Duodenal mucosa (tissue), 2 donors: ENCODE results near the gene SLC16A3.

Experiments
- H3K27ac ChIP-seq: one replicate; pipeline ENCODE4 v1.7.0; 2013; ENCODE audit warnings: low read depth, low read length
- H3K27me3 ChIP-seq, 2 donors: one replicate each; pipeline ENCODE4 v1.7.0; 2013; ENCODE audit warnings: low read length in 2 of 2, control low read depth in 1 of 2; ENCODE audit not compliant: insufficient read depth in 2 of 2, control insufficient read depth in 1 of 2
- H3K36me3 ChIP-seq, 2 donors: one replicate each; pipeline ENCODE4 v1.7.0; 2013; ENCODE audit warnings: low read length in 2 of 2, control low read depth in 1 of 2; ENCODE audit not compliant: insufficient read depth in 2 of 2, control insufficient read depth in 1 of 2
- H3K4me1 ChIP-seq, 2 donors: one replicate each; pipeline ENCODE4 v1.7.0; 2013; ENCODE audit warnings: low read length in 2 of 2, control low read depth in 1 of 2; ENCODE audit not compliant: insufficient read depth in 2 of 2, control insufficient read depth in 1 of 2
- H3K4me3 ChIP-seq, 2 donors: one replicate each; pipeline ENCODE4 v1.7.0; 2013; ENCODE audit warnings: low read length in 2 of 2, low read depth in 1 of 2
- H3K9ac ChIP-seq, 2 donors: one replicate each; pipeline ENCODE4 v1.7.0; 2013; ENCODE audit warnings: low read length in 2 of 2, low read depth in 1 of 2
- H3K9me3 ChIP-seq, 2 donors: one replicate each; pipeline ENCODE4 v1.7.0; 2013; ENCODE audit warnings: low read length in 2 of 2, control low read depth in 1 of 2; ENCODE audit not compliant: control insufficient read depth in 1 of 2

SLC16A3 gene

DNA sequence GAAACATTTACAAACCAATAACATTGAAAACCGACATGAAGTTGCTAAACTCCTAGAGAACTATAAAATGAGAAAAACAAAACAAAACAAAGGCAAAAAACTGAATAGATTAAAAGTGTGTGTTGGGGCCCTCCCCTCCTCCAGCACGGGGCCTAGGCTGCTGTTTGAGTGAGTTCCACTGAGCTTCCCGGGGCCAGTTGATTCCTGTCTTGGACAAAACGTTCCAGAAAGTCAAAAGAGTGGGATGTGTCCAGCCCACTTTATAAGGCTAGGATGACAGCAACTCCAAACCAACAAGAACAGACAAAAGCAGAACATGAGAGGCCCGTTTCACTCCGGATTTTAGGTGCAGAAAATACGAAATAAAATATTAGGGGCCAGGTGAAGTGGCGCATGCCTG, 56.3 kb downstream of the SLC16A3 start:
- H3K4me3 ChIP-seq = no peak overlapping the region
- H3K9ac ChIP-seq = no peak overlapping the region
- no peak overlapping the region for H3K27ac ChIP-seq

DNA sequence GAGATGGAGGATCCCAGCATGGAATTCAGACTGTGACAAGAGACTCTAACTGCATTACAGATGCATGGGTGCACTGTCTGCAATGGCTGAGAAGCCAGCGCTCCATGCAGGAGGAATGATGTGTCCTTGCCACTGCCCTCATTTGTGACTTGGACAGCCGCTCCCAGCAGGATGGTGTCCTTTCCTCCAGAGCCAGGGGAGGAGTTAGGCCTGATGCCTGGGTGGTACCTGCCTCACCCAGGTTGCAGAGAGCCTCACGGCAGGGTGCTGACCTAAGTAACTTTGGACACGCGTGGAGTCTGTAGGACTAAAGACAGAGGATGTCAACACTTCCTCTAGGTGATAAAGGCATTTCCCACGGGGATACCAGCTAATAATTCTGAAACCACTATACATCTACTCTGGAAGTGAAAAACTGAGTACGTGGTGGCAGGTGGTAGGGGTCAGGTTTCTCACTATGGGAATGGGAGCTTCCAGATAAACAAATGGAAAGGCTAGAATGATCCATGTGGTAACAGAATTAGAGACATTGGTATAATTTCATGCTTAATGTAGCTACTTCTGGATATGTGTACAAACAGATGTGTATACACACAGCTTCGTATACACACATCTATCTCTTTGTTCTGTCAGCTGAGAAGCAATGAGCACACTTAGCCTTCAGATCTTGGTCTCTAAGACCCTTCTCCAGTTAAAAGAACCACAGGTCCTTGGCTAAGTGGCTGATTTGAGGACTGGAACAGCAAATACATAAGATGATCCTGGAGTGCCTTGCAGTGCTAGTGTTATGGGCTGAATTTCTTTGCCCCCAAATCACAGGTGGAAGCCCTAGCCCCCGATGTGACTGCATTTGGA, 58.4 kb downstream of the SLC16A3 start:
- peak overlapping the region in 1 of 2 donors; percentile 16 for H3K4me3 ChIP-seq
- H3K36me3 ChIP-seq = no peaks in the 10 kb centered on the region
- H3K27me3 ChIP-seq = peaks cover 0 to 3% of the 10 kb centered on the region in 2 donors
- H3K4me1 ChIP-seq = peaks cover 39 to 47% of the 10 kb centered on the region in 2 donors
- peak overlapping the region in 1 of 2 donors; percentile 33 for H3K9ac ChIP-seq
- H3K27ac ChIP-seq = peak overlapping the region; percentile 80
- H3K9me3 ChIP-seq = no peaks in the 10 kb centered on the region

More for the DNA sequence above, 56.3 kb downstream of the SLC16A3 start:
- no peaks in the 10 kb centered on the region for H3K36me3 ChIP-seq
- H3K27me3 ChIP-seq = peaks cover 0 to 3% of the 10 kb centered on the region in 2 donors
- peaks cover 45 to 49% of the 10 kb centered on the region in 2 donors for H3K4me1 ChIP-seq
- H3K9me3 ChIP-seq = no peaks in the 10 kb centered on the region

DNA sequence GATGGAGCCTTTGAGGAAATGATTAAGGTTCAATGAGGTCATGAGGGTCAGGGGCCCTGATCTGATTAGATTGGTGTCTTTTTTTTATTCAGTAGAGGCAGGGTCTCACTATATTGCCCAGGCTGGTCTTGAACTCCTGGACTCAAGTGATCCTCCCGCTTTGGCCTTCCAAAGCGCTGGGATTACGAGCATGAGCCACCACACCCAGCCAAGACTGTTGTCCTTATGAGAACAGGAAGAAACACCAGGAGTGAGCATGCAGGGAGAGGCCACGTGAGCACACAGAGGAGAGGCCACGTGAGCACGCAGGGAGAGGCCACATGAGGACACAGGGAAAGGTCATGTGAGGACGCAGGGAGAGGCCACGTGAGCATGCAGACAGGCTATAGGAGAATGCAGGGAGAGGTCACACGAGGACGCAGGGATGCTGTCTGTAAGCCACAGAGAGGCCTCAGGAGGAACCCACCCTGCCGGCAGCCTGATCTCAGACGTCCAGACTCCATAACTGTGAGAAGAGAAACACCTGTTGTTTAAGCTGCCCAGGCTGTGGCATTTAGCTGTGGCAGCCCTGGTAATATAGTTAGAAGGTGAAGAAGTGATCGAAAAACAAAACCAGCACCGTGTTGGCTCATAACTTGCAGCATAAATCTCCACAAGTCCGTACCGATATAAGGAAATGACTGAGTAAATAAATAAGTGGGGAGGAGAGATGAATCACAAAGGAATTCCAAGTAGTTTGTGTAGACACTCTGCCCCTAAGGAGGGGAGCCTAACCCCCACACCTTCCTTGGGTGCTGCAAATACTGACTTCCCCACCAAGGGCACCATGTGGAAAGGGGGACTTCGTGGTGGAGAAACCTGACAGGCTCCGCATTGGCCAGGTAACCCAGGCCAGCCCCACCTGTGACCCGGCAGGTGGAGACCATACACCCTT, 59.3 kb downstream of the SLC16A3 start:
- Histone ChIP-seq H3K27me3 (no peaks in the 10 kb centered on the region), H3K27ac (peak overlapping the region; percentile 80), H3K4me3 (peak overlapping the region in 1 of 2 donors; percentile 19), H3K36me3 (no peaks in the 10 kb centered on the region), H3K9ac (peak overlapping the region; percentile 33 to 48), H3K9me3 (no peaks in the 10 kb centered on the region), H3K4me1 (peaks cover 32 to 38% of the 10 kb centered on the region in 2 donors)
